NCI-H82 treated with DMSO at 0.1 percent for 48 hours (cell line): ENCODE data around the gene CADM2.

Experiments
- DNase-seq: peaks from one replicate; lab custom pipeline; 2025; ENCODE audit not compliant: unreplicated experiment; lab: John Stamatoyannopoulos, UW

The CADM2 gene

GRCh38 chr3:85304360-85304964, 345.7 kb downstream of the CADM2 start:
- no peak for DNase-seq

DNA sequence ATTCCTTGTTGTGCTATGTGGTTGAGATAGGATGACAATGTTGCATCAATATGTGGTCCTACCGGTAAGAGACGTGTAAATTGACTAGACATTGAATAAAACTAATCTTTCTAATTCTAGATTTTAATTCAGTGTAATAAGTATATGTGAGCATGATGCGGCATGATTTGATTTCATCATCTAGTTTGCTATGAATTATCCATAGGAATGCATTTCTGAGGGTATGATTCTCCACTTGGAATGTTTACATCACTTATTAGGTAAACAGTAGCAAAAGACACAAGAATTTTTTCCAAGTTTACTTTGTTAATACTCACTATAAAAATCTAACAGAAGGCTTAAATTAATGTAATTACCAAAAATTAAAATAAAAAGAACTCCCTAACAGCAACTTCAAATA, 353.5 kb downstream of the CADM2 start:
- DNase-seq: no peak

- no peak for DNase-seq
Observed at GRCh38 chr3:85313380-85313779, 354.6 kb downstream of the CADM2 start.

DNA sequence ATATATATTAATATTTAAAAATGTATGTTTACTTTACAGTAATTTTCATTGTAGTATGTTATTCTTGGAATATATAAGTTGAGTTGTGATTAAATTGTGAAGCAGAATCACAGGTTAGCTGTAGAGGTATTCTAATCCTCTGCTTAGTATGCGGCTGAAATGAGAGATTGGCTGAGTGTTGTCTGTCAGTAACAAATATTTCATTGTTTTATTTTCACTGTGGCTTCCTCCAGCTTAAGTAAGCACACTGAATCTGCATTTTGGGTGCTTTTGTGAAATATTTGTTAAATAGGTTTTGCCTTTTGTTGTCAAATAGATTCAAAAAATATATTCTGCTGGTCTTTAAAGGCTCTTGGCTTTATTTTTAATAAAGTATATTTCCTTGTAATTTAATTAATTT, 357.5 kb downstream of the CADM2 start:
- DNase-seq: no peak

DNA sequence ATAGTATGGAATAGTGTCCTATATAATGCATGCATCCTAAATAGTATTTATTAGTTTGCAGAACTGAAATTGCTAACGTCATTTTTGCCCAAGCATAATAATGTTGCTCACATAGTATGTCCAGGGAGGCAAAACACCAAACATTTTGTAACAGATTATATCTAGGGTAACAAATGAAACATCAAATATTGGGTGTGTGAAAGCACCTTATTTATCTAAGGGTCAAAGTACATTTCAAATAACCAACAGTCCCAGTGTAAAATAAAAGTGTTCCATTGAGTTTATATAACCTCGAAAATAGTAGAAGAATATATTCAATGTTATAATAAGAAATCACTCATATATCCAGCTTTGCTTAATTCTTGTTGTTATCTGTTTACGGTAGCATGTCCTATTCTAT, 363.1 kb downstream of the CADM2 start:
- DNase-seq: no peak

- no peak for DNase-seq
Observed at GRCh38 chr3:85330071-85330470, 371.3 kb downstream of the CADM2 start.

GRCh38 chr3:85337895-85338294, 379.1 kb downstream of the CADM2 start:
- no peak for DNase-seq

DNA sequence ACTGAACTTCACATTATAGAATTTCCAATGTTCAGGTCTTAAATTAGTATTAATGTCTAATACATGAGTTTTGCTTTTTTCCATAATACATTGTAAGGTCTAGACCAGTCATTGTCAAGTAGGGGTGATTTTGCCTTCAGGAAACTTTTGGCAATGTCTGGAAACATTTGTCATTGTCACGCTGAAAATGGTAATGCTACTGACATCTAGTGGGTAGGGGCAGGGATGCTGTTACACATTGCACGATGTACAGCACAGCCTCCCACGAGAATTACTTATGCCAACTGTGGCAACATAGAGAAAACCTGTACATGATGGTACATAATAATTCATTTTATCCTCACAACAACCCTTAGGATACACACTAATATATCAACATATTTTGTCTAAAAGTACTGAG, 384.1 kb downstream of the CADM2 start:
- peak; percentile 0 for DNase-seq

DNA sequence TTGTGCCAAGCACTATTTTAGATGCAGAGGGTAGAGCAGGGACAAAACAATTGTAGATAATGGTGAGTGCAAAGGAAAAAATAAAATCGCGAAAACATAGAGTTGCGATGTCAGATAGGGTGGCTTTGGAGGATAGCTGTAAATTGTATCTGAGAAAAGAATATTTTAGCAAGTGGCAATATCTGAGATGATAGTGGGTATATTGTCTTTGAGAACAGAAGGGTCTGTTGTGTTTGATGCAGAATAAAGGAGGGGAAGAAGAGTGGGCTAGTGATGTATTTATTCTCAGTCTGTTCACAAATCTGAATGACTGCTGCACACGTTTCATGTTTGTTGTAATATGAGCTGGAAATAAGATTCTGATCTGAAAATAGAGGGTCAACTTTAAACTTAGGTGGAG, 396.8 kb downstream of the CADM2 start:
- DNase-seq: no peak

DNA sequence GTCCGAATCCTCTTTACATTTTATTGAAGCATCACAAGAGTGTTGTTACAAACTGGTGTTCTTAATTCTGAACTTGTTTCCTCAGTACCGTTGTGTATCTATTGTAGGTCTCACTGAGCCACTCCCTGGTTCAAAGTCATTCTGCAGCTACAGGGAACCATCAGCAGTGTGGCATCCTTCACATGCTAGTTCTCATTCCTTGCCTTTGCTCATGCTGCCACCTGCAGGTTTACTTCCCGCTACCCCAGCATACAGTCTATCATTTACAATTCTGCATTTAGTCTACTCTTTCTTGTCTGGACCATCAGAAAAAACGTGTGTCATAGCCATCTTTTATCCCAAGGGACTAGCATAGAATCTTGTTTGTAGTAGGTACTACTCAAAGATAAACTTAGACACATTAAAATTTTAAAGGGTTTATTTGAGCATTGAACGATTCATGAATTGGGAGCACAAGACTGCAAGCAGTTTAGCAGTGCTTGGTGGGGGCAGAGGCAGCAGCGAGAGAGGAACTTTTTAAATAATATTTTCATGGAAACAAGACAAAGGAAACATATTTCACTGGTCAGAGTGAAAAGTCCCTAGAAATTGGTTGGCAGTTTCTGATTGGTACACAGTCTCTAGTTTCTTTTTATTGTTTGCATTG, 402.1 kb downstream of the CADM2 start:
- peak; percentile 0 for DNase-seq

DNA sequence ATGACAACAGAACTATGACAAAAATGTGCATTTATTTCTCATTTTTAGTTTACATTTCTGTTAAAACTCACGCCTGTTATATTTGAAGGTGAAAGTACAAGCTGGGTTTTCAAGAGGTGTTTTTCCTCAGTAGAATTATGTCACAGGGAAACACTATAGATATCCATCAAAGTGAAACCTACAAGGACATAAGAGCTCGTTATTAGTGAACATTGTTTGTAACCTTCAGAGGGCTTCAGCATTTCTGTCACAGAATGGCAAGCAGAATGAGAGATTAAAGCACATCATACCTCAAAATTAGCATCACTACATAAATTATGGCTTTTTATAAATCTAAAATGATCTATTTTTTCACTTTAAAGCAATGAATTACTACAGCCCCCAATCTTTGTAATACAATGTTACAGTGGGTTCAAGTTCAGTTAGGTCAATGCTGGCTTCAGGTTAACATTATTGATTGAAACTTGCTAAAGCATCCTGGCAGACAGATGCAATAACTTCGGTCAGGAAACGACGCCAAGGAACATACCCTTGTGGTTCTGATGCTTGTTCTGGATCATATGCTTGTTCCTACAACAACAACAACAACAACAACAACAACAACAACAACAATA, 405.6 kb downstream of the CADM2 start:
- DNase-seq: no peak

GRCh38 chr3:85370341-85370740, 411.6 kb downstream of the CADM2 start:
- no peak for DNase-seq

- DNase-seq: no peak
Observed at GRCh38 chr3:85376131-85376530, 417.3 kb downstream of the CADM2 start.

DNA sequence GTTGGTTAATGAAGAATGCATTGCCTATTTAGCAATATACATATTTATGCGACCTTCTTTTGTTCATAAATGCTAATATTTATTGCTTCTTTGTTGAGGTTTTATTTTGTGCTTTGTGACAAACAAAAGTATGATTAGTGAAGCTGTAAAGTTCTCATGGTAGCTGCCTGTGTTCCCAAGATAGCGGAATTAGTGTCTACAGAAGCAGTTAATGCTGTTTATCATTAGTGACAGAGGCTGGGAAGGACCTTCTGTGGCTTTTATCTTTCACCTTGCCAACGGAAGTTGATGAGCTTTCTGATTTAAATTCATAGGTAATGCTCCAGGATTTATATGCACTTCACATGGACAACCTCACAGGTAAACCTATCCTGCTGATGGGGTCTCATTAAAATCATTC, 418.3 kb downstream of the CADM2 start:
- DNase-seq: no peak

GRCh38 chr3:85384372-85384771, 425.6 kb downstream of the CADM2 start:
- DNase-seq: no peak

- no peak for DNase-seq
Observed at GRCh38 chr3:85387913-85388505, 429.2 kb downstream of the CADM2 start.

DNA sequence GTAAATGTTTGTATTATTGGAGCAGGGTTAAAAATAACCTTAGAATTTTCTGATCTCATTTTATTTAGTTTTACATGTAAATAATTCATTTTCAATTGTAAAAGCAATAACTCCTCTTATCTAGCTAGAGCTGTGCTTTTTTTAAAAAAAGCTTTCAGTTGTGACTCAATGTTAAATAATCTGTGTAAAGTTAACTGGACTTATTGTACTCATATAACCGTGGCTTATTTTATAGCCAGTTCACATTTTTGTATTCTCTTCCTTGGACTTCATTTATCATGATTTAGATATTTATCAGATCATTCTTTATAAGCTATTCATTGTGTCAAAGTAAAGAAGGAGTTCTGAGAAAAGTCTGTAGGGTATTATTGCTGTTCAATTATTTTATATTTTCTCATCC, 435.6 kb downstream of the CADM2 start:
- DNase-seq: no peak

DNA sequence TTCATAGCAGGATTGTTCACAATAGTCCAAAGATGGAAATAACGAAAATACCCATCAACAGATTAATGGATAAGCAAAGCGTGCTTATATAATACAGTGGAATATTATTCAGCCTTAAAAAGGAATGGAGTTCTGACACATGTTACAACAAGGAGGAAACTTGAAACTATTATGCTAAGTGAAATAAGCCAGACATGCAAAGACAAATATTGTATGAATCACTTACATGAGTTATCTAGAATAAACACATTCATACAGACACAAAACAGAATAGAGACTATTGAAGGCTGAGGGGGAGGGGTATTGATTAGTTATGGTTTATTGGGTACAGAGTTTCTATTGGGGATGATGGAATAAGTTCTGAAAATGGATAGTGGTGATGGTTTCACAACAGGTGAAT, 438.6 kb downstream of the CADM2 start:
- DNase-seq: no peak

DNA sequence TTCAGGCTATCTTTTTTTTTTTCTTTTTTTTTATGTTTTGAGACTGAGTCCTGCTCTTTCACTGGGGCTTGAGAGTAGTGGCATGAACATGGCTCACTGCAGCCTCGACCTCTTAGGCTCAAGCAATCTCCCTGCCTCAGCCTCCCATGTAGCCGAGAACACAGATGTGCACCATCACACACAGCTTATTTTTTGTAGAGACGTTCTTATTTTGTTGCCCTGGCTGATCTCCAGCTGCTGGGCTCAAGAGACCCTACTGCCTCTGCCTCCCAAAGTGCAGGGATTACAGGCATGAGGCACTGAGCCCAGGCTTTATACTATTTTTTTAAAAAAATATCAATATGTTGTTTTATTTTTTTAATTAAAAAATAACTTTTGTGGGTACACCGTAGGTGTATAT, 467.3 kb downstream of the CADM2 start:
- DNase-seq: no peak

DNA sequence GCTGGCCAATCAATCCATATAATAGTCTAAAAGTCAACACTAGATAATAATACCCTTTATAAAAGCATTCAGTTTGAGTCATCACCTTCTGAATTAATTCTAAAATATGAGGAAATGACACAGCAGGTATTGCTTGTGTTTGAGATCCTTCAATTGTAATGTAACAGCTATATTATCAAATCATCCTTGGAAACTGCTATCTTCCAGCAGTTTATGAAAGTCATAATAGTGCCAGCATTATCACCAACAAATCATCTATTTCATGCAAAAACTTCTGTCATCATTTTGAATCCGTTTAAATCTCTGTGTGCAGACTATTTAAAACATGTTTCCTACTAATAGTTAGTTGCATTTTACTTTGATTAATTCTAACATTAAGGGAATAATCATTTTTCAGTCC, 468.7 kb downstream of the CADM2 start:
- no peak for DNase-seq

DNA sequence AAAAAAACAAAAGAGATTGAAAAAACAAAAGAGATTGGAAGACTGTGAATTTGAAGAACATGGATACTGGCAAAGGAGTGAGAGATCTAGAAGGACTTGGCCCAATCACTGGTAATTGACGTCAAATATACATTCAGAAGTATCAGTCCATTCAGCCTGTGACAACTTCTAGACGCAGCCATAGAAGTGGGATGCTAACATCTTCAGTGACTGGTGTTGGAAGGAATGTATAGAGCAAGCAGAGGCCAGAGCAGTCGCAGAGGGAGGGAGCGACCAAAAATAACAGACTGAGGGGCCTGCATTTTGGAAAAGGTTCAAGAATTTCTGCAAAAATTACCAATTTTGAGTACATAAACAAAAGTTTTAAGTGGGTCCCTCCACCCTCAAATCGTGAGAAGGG, 473.3 kb downstream of the CADM2 start:
- DNase-seq: no peak

DNA sequence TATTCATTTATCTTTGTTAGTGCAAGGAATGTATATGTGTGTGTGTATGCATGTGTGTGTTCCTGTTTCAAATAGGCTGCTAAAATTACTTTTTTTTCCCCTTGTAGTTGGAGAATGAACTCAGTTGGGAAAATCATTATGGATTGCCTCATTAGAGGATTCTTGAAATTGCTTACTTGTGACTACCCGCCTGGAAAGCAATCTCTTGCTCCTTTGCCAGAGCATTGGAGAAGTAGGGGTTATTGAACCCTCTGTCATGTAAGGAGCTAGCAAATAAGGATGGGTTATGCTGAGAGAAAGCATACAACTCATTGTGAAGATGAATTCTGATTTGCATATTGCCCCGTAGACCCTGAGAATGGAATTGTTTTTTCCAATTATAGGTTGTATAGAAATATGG, 474.5 kb downstream of the CADM2 start:
- DNase-seq: no peak
